Neural progenitor cell (in vitro differentiated cells): Measurements from ENCODE around the gene CD200. TPM values are rescaled to one million over a fixed set of nuclear protein-coding genes. Genes with fewer than 3 reads are reported as not detected.
"Not testable (repeated sequence)": the region's sequence is repeated elsewhere in the genome, so short reads cannot be mapped to it uniquely, and the experiment has no call there.

ENCODE experiments used
- DNase-seq: peaks from one replicate; pipeline ENCODE4 v3.0.0-alpha.2; 2016; ENCODE audit warnings: low spot score
- H2AFZ ChIP-seq: fragments of 200-600 bp; sonication (generic); replicated peaks from 2 replicates; pipeline ENCODE4 v1.6.1; 2016; ENCODE audit warnings: antibody characterized with exemption
- H3F3A ChIP-seq: fragments of 200-600 bp; sonication (generic); 2 replicates; pipeline ENCODE4 v1.6.1; 2016; ENCODE audit warnings: antibody characterized with exemption, low read depth
- H3K27ac ChIP-seq: fragments of 200-600 bp; sonication (generic); 2 replicates; pipeline ENCODE4 v1.5.1; 2016; ENCODE audit warnings: mild to moderate bottlenecking
- H3K27me3 ChIP-seq: fragments of 200-600 bp; sonication (generic); 2 replicates; pipeline ENCODE4 v1.6.1; 2016; ENCODE audit warnings: mild to moderate bottlenecking, moderate library complexity
- H3K36me3 ChIP-seq: fragments of 200-600 bp; sonication (generic); 2 replicates; pipeline ENCODE4 v1.5.1; 2016
- H3K4me1 ChIP-seq: fragments of 200-600 bp; sonication (generic); 2 replicates; pipeline ENCODE4 v1.6.1; 2016; ENCODE audit warnings: mixed run types
- H3K4me2 ChIP-seq: fragments of 200-600 bp; sonication (generic); 2 replicates; pipeline ENCODE4 v1.6.1; 2016
- H3K4me3 ChIP-seq: fragments of 200-600 bp; sonication (generic); 2 replicates; pipeline ENCODE4 v1.5.1; 2016
- H3K79me2 ChIP-seq: fragments of 200-600 bp; sonication (generic); 2 replicates; pipeline ENCODE4 v1.6.1; 2016; ENCODE audit warnings: low read depth
- H3K9ac ChIP-seq: fragments of 200-600 bp; sonication (generic); 2 replicates; pipeline ENCODE4 v1.6.1; 2016
- H3K9me3 ChIP-seq: fragments of 200-600 bp; sonication (generic); 2 replicates; pipeline ENCODE4 v1.5.1; 2016; ENCODE audit warnings: low read depth
- H4K20me1 ChIP-seq: fragments of 200-600 bp; sonication (generic); 2 replicates; pipeline ENCODE4 v1.6.1; 2016; ENCODE audit warnings: low read depth
- H3K27ac Mint-ChIP-seq: 3 replicates; pipeline ENCODE4 v1.8.0; 2021; ENCODE audit warnings: mixed read lengths
- H3K27me3 Mint-ChIP-seq: 2 replicates; pipeline ENCODE4 v1.8.0; 2022; ENCODE audit warnings: low read depth, mild to moderate bottlenecking, inconsistent platforms, moderate library complexity, mixed read lengths; ENCODE audit not compliant: insufficient read depth
- H3K36me3 Mint-ChIP-seq: 3 replicates; pipeline ENCODE4 v1.8.0; 2021; ENCODE audit warnings: mixed read lengths
- H3K4me1 Mint-ChIP-seq: 3 replicates; pipeline ENCODE4 v1.8.0; 2021; ENCODE audit warnings: mixed read lengths
- H3K4me3 Mint-ChIP-seq: 3 replicates; pipeline ENCODE4 v1.8.0; 2021; ENCODE audit warnings: mild to moderate bottlenecking, moderate library complexity, mixed read lengths
- H3K9me3 Mint-ChIP-seq: 3 replicates; pipeline ENCODE4 v1.8.0; 2020; ENCODE audit warnings: mixed read lengths
- EZH2 ChIP-seq: fragments of 200-600 bp; sonication (generic); IDR thresholded peaks from 2 replicates; pipeline ENCODE4 v1.6.1; 2017; ENCODE audit warnings: antibody characterized with exemption, mild to moderate bottlenecking, moderate library complexity
- EZH2phosphoT487 ChIP-seq: fragments of 200-600 bp; sonication (generic); IDR thresholded peaks from 2 replicates; pipeline ENCODE4 v1.6.1; 2017; ENCODE audit warnings: antibody characterized with exemption
- total RNA-seq: library from RNA; depleted of rRNA; stranded (reverse); fragments of >200 nt; gene quantifications from 2 replicates; pipeline ENCODE4 v1.2.3, GENCODE V29; 2015; ENCODE audit warnings: low replicate concordance
- TF ChIP-seq, protein P1 (sequence below): fragments of 200-600 bp; sonication (generic); IDR thresholded peaks from 2 replicates; pipeline ENCODE4 v1.5.1; 2017; ENCODE audit warnings: antibody characterized with exemption, mild to moderate bottlenecking

CD200 gene
- total RNA-seq, 1 donor from 2014 or later, result 48.4 TPM

DNA sequence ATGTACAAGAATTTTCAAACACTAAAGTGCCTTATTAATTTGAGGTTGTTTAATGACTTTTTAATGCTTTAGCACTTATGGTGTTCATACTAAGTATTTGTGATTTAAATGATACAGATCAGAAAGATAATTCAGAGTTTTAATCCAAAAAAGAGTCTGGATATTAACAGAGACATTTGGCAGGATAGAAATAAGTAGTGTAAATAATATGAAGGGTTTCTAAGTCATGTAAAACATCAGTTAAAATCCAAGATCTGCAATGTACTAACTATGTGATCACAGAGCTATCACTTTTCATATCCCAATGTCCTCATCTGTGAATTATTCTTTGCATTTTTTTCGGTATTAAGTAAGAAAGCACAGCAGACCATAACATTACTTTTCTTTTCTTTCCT is 62.9 kb downstream of the CD200 start:
- Histone ChIP-seq H3K79me2 (no peaks in the 10 kb centered on the region), H3K4me1 (peaks cover 16% of the 10 kb centered on the region), H3K4me2 (no peak overlapping the region), H3K36me3 (peaks cover 4% of the 10 kb centered on the region), H2AFZ (no peak overlapping the region), H3K9me3 (peaks cover 9% of the 10 kb centered on the region), H3K9ac (no peak overlapping the region), H3F3A (peaks cover 9% of the 10 kb centered on the region), H3K4me3 (no peak overlapping the region), H3K27ac (no peak overlapping the region), H3K27me3 (no peaks in the 10 kb centered on the region), H4K20me1 (no peaks in the 10 kb centered on the region)
- Mint-ChIP-seq H3K27ac (no peak overlapping the region), H3K4me1 (peaks cover 15% of the 10 kb centered on the region), H3K9me3 (peaks cover 14% of the 10 kb centered on the region), H3K36me3 (peaks cover 4% of the 10 kb centered on the region), H3K27me3 (no peaks in the 10 kb centered on the region), H3K4me3 (no peak overlapping the region)
- TF ChIP-seq, protein P1, sequence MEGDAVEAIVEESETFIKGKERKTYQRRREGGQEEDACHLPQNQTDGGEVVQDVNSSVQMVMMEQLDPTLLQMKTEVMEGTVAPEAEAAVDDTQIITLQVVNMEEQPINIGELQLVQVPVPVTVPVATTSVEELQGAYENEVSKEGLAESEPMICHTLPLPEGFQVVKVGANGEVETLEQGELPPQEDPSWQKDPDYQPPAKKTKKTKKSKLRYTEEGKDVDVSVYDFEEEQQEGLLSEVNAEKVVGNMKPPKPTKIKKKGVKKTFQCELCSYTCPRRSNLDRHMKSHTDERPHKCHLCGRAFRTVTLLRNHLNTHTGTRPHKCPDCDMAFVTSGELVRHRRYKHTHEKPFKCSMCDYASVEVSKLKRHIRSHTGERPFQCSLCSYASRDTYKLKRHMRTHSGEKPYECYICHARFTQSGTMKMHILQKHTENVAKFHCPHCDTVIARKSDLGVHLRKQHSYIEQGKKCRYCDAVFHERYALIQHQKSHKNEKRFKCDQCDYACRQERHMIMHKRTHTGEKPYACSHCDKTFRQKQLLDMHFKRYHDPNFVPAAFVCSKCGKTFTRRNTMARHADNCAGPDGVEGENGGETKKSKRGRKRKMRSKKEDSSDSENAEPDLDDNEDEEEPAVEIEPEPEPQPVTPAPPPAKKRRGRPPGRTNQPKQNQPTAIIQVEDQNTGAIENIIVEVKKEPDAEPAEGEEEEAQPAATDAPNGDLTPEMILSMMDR, result no peak
- TF ChIP-seq EZH2phosphoT487 (no peak), EZH2 (no peak)
- DNase-seq, result no peak

- Histone ChIP-seq H3K27me3 (no peaks in the 10 kb centered on the region), H3K4me1 (peaks cover 10% of the 10 kb centered on the region), H3K9me3 (peaks cover 4% of the 10 kb centered on the region), H3K36me3 (peaks cover 2% of the 10 kb centered on the region), H2AFZ (no peak overlapping the region), H3K79me2 (no peaks in the 10 kb centered on the region), H3F3A (peaks cover 7% of the 10 kb centered on the region), H4K20me1 (no peaks in the 10 kb centered on the region), H3K27ac (no peak overlapping the region), H3K9ac (no peak overlapping the region), H3K4me3 (no peak overlapping the region), H3K4me2 (no peak overlapping the region)
- Mint-ChIP-seq H3K27me3 (no peaks in the 10 kb centered on the region), H3K9me3 (peaks cover 10% of the 10 kb centered on the region), H3K4me1 (peaks cover 5% of the 10 kb centered on the region), H3K36me3 (peaks cover under 1% of the 10 kb centered on the region), H3K4me3 (no peak overlapping the region), H3K27ac (no peak overlapping the region)
- DNase-seq, result no peak
- TF ChIP-seq, protein P1, result no peak
- TF ChIP-seq EZH2phosphoT487 (no peak), EZH2 (no peak)
These were observed 64.6 kb downstream of the CD200 start for GRCh38 chr3:112397556-112397955.

DNA sequence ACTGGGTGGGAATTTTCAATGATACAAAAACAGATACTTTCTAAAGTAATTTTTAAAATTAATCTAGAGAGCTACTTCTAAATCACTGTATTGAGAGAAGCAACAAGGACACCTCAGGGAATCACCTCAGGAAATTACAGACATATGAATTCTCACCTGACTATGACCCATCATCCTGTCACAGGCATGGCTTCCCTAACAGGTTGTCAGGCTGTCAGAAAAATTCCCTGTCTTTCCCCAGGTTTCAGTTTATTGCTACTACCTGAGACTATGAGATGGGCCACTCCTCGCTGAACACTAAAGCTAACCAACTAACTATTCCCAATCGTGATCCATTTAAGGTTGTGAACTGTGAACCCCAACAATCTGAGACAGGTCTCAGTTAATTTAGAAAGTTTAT is 66.1 kb downstream of the CD200 start:
- TF ChIP-seq, protein P1, result no peak
- no peak for TF ChIP-seq EZH2
- TF ChIP-seq EZH2phosphoT487, result no peak
- Mint-ChIP-seq H3K27me3 (no peaks in the 10 kb centered on the region), H3K27ac (no peak overlapping the region), H3K4me1 (peaks cover 5% of the 10 kb centered on the region), H3K36me3 (no peaks in the 10 kb centered on the region), H3K4me3 (no peak overlapping the region), H3K9me3 (no peaks in the 10 kb centered on the region)
- no peak overlapping the region for H3K4me3 ChIP-seq
- H3K36me3 ChIP-seq, result no peaks in the 10 kb centered on the region
- H3K27ac ChIP-seq, result no peak overlapping the region
- no peaks in the 10 kb centered on the region for H3K9me3 ChIP-seq
- no peaks in the 10 kb centered on the region for H3K27me3 ChIP-seq
- no peak overlapping the region for H3K9ac ChIP-seq
- no peak overlapping the region for H3K4me2 ChIP-seq
- no peak overlapping the region for H2AFZ ChIP-seq
- H3K4me1 ChIP-seq, result peaks cover 10% of the 10 kb centered on the region
- H4K20me1 ChIP-seq, result no peaks in the 10 kb centered on the region
- H3F3A ChIP-seq, result peaks cover 7% of the 10 kb centered on the region
- no peaks in the 10 kb centered on the region for H3K79me2 ChIP-seq
- DNase-seq, result no peak

- not testable (repeated sequence) for DNase-seq, H3K9ac ChIP-seq, H2AFZ ChIP-seq, H3K27ac ChIP-seq, H4K20me1 ChIP-seq, H3K27me3 Mint-ChIP-seq, H3K9me3 ChIP-seq, H3K4me1 Mint-ChIP-seq, H3K27me3 ChIP-seq, H3K4me2 ChIP-seq, H3K27ac Mint-ChIP-seq, H3K4me3 Mint-ChIP-seq, H3K79me2 ChIP-seq, H3F3A ChIP-seq, H3K36me3 ChIP-seq, H3K4me3 ChIP-seq, H3K9me3 Mint-ChIP-seq, H3K36me3 Mint-ChIP-seq
- peaks cover 10% of the 10 kb centered on the region for H3K4me1 ChIP-seq
These were observed 66.6 kb downstream of the CD200 start for GRCh38 chr3:112399554-112399953.

DNA sequence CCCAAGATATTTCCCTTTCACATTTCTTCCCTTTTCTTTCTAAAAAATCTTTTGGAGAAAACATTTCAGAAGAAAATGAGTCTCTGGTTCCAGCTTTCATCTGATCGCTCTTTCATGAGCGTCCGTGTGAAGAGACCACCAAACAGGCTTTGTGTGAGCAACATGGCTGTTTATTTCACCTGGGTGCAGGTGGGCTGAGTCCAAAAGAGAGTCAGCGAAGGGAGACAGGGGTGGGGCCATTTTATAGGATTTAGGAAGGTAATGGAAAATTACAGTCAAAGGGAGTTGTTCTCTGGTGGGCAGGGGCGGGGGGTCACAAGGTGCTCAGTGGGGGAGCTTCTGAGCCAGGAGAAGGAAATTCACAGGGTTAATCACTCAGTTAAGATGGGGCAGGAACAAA is 67.4 kb downstream of the CD200 start:
- not testable (repeated sequence) for H3K27ac ChIP-seq, H3F3A ChIP-seq, H3K4me1 Mint-ChIP-seq, H3K27me3 Mint-ChIP-seq, H3K79me2 ChIP-seq, H3K27ac Mint-ChIP-seq, H3K9me3 Mint-ChIP-seq, H3K4me3 Mint-ChIP-seq, H3K9me3 ChIP-seq, H4K20me1 ChIP-seq, DNase-seq, H3K27me3 ChIP-seq, H3K36me3 ChIP-seq, H3K9ac ChIP-seq, H3K4me3 ChIP-seq, H3K36me3 Mint-ChIP-seq
- Histone ChIP-seq H3K4me1 (peaks cover 10% of the 10 kb centered on the region), H3K4me2 (peak overlapping the region; percentile 9), H2AFZ (peak overlapping the region; percentile 60)
